Vagina (tissue), 2 donors: ENCODE data around the gene EXD3. TPM values are rescaled to one million over a fixed set of nuclear protein-coding genes. Genes with fewer than 3 reads are reported as not detected.

Source experiments
- DNase-seq, 2 donors: peaks; one replicate each; pipeline ENCODE4 v3.0.0-alpha.2; 2017; ENCODE audit errors: extremely low spot score in 2 of 2
- H3K27ac ChIP-seq: fragments of 200-600 bp; sonication (generic); one replicate; pipeline ENCODE4 v1.5.1; 2019
- H3K27me3 ChIP-seq: fragments of 200-600 bp; sonication (generic); one replicate; pipeline ENCODE4 v1.5.1; 2019
- H3K36me3 ChIP-seq, 2 donors: fragments of 200-600 bp; sonication (generic); one replicate each; pipeline ENCODE4 v1.5.1; 2017 to 2019
- H3K4me1 ChIP-seq: fragments of 200-600 bp; sonication (generic); one replicate; pipeline ENCODE4 v1.5.1; 2019
- H3K4me3 ChIP-seq, 2 donors: fragments of 200-600 bp; sonication (generic); 1 replicate in 1 of 2; 2 replicates in 1 of 2; pipeline ENCODE4 v1.5.1; 2016 to 2019
- H3K9me3 ChIP-seq: fragments of 200-600 bp; sonication (generic); one replicate; pipeline ENCODE4 v1.5.1; 2019
- POLR2A ChIP-seq, 2 donors: fragments of 450-650 bp; IDR thresholded peaks; one replicate each; pipeline ENCODE4 v1.6.1; 2017; ENCODE audit warnings: antibody characterized with exemption in 2 of 2, mild to moderate bottlenecking in 2 of 2, moderate library complexity in 2 of 2
- POLR2AphosphoS5 ChIP-seq, 2 donors: sonication (generic); formaldehyde crosslinking; IDR thresholded peaks; one replicate each; pipeline ENCODE4 v1.9.0; 2017; ENCODE audit warnings: antibody characterized with exemption in 2 of 2, mild to moderate bottlenecking in 2 of 2, low read depth in 1 of 2; ENCODE audit not compliant: insufficient read depth in 1 of 2
- intact Hi-C: fragments of 100-400 bp; cut with DNase I; formaldehyde crosslinking; loops from one replicate; pipeline ENCODE4 v1.15.1; 2023
- total RNA-seq: library from RNA; depleted of rRNA; stranded (reverse); fragments of >200 nt; gene quantifications from one replicate; pipeline ENCODE4 v1.2.3, GENCODE V29; 2016
- TF ChIP-seq, protein P1 (sequence below), 3 experiments: fragments of 450-650 bp in 2 of 3; fragments of 200-600 bp in 1 of 3; sonication (generic) in 1 of 3; IDR thresholded peaks; one replicate each; pipeline ENCODE4 v1.5.1; 2017 to 2019; ENCODE audit warnings: antibody characterized with exemption in 3 of 3, mild to moderate bottlenecking in 2 of 3, moderate library complexity in 2 of 3

The EXD3 gene
- total RNA-seq, 1 donor from 2014 or later: 35.6 TPM

DNA sequence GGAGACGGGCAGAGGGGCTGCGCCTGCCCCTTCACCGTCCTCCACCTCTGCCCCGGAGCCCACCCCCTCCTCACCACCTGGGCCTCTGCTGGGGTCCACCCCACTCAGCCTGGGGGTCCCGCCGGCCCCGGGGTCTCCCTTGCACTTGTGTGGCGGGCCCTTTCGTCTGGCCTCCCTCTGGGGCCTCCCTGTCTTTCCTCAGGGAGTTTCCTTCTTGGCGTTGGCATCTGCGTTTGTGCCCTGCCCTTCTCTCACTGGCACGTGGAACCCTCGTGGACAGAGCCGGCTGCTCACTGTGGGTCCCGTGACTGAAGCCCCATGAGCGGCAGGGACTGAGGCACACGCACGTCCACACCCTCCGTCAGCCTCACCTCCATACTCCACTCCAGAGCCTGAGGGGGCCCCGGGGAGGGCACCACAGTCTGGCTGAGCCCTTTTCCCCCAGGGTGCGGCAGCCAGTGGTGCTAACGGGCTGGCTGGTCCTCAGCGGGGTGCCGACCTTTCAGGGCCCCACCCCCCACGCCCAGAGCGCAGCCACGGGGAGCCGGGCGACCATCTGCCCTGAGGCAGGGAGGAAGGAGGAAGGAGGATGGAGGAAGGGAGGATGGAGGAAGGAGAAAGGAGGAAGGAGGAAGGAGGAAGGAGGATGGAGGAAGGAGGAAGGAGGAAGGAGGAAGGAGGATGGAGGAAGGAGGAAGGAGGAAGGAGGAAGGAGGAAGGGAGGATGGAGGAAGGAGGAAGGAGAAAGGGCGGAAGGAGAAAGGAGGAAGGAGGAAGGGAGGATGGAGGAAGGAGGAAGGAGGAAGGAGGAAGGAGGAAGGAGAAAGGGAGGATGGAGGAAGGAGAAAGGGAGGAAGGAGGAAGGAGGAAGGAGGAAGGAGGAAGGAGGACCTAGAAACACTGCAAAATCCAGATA, 67.9 kb downstream of the EXD3 start:
- Histone ChIP-seq H3K27me3 (no peaks in the 10 kb centered on the region), H3K4me3 (no peak overlapping the region), H3K4me1 (no peaks in the 10 kb centered on the region), H3K27ac (no peak overlapping the region), H3K36me3 (peaks cover 0 to 5% of the 10 kb centered on the region in 2 donors), H3K9me3 (peaks cover 5% of the 10 kb centered on the region)
- no peak for TF ChIP-seq POLR2AphosphoS5 (IDR thresholded peaks at IDR 0.05; ENCODE audit: insufficient read depth in 1 of 2, low read depth in 1 of 2)
- no peak for DNase-seq
- intact Hi-C loops: loop anchor here (5.0 kb wide), 1 partner anchor 128 kb away; the partner anchor contains the start of genes CYSRT1 and RNF224

DNA sequence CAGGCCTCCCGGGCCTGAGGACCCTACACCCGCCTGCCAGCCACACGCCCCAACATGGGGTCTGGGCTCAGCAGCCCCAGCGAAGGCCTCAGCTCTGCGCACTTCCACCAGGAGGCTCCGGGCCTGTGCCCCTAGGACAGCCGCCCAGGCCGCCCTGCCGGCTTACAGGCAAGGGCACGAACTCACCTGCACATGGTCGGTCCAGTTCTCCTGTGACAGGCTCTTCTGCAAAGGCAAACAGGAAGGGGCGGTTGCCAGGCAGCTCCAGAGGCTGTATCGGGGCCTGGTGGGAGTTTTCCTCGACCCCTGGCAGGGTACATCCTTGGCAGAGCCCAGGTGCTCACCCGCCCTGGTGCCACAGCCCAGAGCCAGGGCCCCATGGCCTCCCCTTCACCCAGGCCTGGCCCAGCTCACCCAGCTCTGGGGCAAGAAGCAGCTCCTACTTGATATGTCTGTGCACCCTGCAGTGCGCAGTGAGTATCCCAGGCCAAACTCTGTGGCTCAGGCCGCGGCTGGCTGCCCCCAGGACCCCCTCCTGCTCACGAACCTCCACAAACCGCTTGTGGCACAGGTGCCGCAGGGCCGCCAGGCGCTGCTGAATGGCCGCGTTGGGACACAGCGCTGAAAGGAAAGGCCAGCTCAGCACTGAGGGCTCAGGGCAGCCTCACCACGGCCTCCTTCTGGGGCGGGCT, 68.7 kb downstream of the EXD3 start:
- H3K27me3 ChIP-seq: no peaks in the 10 kb centered on the region
- intact Hi-C loops: no loop called here
- peaks cover 0 to 5% of the 10 kb centered on the region in 2 donors for H3K36me3 ChIP-seq
- no peak for DNase-seq
- TF ChIP-seq, protein P1, sequence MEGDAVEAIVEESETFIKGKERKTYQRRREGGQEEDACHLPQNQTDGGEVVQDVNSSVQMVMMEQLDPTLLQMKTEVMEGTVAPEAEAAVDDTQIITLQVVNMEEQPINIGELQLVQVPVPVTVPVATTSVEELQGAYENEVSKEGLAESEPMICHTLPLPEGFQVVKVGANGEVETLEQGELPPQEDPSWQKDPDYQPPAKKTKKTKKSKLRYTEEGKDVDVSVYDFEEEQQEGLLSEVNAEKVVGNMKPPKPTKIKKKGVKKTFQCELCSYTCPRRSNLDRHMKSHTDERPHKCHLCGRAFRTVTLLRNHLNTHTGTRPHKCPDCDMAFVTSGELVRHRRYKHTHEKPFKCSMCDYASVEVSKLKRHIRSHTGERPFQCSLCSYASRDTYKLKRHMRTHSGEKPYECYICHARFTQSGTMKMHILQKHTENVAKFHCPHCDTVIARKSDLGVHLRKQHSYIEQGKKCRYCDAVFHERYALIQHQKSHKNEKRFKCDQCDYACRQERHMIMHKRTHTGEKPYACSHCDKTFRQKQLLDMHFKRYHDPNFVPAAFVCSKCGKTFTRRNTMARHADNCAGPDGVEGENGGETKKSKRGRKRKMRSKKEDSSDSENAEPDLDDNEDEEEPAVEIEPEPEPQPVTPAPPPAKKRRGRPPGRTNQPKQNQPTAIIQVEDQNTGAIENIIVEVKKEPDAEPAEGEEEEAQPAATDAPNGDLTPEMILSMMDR (IDR thresholded peaks at IDR 0.05): no peak
- TF ChIP-seq POLR2AphosphoS5 (IDR thresholded peaks at IDR 0.05; ENCODE audit: insufficient read depth in 1 of 2, low read depth in 1 of 2) (no peak), POLR2A (IDR thresholded peaks at IDR 0.05) (no peak)
- H3K9me3 ChIP-seq: peaks cover 5% of the 10 kb centered on the region
- H3K27ac ChIP-seq: no peak overlapping the region
- H3K4me3 ChIP-seq: no peak overlapping the region
- H3K4me1 ChIP-seq: no peaks in the 10 kb centered on the region

DNA sequence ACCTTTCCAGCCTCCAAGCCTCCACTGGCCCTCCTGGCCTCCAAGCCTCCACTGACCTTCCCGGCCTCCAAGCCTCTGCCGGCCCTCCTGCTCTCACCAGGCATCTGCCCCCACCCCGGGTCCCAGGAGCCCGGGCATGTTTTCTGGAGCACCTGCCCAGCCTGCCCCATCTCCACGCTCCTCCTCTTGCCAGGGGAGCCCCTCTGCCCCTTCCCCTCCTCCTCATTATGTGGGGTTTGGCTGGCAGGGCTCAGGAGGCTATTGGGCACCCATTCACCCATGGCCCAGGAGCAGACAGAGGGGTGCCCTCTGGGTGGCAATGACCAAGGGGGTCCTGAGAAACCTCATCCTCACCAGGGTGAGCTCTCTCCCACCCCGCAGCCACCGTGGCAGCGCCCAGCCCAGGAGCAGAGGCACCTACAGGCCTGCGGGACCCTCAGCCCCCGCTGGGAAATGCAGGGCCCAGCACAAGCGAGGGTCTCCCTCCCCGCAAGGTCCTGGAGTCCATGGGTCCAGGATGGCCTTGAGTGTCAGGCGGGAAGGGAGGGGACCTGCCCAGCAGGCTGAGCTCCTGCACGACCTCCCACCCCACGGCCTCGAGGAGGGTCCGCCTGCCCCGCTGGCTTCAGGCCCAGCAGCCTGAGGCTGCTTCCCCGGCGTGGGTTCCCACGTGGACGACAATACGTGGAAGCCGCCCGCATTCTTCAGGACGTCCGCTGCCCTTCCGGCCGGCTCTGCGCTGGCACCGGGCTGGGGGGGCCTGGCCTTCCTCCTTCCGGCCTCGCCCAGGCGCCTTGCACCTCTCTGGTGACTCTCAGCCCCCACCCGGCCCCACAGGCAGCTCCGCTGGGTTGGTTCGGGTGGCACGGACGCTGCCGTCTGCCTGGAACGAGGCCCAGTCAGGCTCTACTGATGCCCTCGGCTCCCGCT, 69.5 kb downstream of the EXD3 start:
- H3K4me3 ChIP-seq: no peak overlapping the region
- H3K4me1 ChIP-seq: no peaks in the 10 kb centered on the region
- DNase-seq: no peak
- intact Hi-C loops: no loop called here
- H3K9me3 ChIP-seq: peaks cover 5% of the 10 kb centered on the region
- peaks cover 0 to 5% of the 10 kb centered on the region in 2 donors for H3K36me3 ChIP-seq
- TF ChIP-seq POLR2AphosphoS5 (IDR thresholded peaks at IDR 0.05; ENCODE audit: insufficient read depth in 1 of 2, low read depth in 1 of 2): peak in 1 of 2 donors; percentile 13
- TF ChIP-seq, protein P1 (IDR thresholded peaks at IDR 0.05): no peak
- TF ChIP-seq POLR2A (IDR thresholded peaks at IDR 0.05): no peak
- H3K27ac ChIP-seq: no peak overlapping the region
- no peaks in the 10 kb centered on the region for H3K27me3 ChIP-seq

DNA sequence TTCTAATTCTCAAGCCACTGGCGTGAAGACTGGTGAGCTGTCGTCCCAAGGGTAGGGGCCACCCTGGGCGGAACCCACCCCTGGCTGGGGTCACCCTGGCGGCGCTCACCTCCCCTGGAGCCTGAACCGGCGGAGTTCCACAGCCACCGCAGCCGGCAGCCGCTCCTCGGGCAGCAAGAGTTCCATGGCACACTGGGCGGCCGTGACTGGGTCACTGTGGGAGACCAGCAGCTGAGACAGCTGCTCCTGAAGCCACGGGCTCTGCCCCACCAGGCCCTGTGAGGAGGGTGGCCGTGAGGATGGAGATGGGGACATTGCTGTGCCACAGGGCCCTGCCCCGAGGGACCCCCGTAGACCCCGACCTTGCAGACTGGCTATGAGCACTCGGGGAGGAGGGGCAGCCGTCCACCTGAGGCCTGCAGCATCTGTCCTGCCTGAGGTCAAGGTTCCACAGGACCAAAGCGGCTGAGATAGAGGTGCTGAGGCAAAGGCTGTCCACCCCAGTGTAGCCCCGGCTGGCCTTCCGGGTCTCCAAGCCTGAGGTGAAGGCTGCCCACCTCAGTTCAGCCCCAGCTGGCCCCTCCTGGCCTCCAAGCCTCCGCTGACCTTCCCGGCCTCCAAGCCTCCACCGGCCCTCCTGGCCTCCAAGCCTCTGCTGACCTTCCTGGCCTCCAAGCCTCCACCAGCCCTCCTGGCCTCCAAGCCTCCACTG, 70.3 kb downstream of the EXD3 start:
- Histone ChIP-seq H3K9me3 (peaks cover 5% of the 10 kb centered on the region), H3K36me3 (peaks cover 0 to 3% of the 10 kb centered on the region in 2 donors), H3K4me3 (no peak overlapping the region), H3K4me1 (no peaks in the 10 kb centered on the region), H3K27ac (no peak overlapping the region), H3K27me3 (no peaks in the 10 kb centered on the region)
- TF ChIP-seq POLR2A (IDR thresholded peaks at IDR 0.05): no peak
- intact Hi-C loops: no loop called here
- no peak for DNase-seq

DNA sequence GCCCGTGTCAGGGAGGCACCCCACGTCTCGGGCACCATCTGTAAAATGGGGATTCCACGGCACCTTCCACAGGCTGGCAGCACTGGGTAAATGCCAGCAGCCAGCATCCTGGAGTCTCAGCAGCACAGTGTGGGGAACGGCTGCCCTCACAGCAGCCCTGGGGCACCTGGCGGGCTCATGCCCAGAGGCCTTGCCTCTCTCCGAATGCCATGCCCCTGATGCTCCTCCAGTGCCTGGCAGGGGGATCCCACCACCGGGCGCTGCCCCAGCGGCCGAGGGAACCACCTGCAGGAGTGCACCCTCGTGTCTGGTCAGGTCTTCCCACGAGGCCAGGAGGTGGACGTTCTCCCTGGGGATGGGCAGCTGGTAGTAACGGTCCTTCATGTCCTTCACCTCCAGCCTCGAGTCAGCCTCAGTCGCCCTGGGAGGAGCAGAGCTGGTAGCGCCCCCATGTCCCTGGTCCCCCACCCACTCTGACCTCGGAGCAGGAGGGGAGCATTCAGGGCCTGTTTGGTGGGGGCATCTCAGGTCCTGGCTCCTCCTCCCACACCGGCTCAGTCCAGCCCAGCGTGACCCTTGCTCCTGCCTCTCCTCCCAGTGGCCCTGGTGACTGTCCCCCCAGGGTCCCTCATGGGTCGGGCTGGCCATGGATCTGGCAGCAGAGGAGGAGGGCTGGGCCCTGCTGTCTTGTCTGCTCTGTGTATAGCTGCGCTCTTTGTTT, 71.0 kb downstream of the EXD3 start:
- H3K9me3 ChIP-seq: peaks cover under 1% of the 10 kb centered on the region
- H3K4me3 ChIP-seq: no peak overlapping the region
- no peak for DNase-seq
- intact Hi-C loops: no loop called here
- TF ChIP-seq, protein P1 (IDR thresholded peaks at IDR 0.05): no peak
- TF ChIP-seq POLR2A (IDR thresholded peaks at IDR 0.05): no peak
- TF ChIP-seq POLR2AphosphoS5 (IDR thresholded peaks at IDR 0.05; ENCODE audit: insufficient read depth in 1 of 2, low read depth in 1 of 2): no peak
- no peaks in the 10 kb centered on the region for H3K4me1 ChIP-seq
- no peaks in the 10 kb centered on the region for H3K27me3 ChIP-seq
- peaks cover 0 to 11% of the 10 kb centered on the region in 2 donors for H3K36me3 ChIP-seq
- H3K27ac ChIP-seq: no peak overlapping the region
